Mesenchymal stem cell (in vitro differentiated cells and primary cell): ENCODE data around the gene TLE3.
A peak's percentile ranks its signal among the peaks of the same experiment; 100 is the strongest.

Experiments used
- small RNA-seq: library from polyadenylated mRNA; stranded (forward); fragments of <200 nt; extraction: miRNeasy Mini kit (QIAGEN cat#:217004); gene quantifications from one replicate; pipeline ENCODE3, GENCODE V24; 2013; ENCODE audit warnings: low read depth

TLE3 gene

Small RNAs within 50 kb of the gene (small RNA-seq; reads per million reads assigned to genes)
- 51.2 reads per million, percentile 90 among the genes with 10 or more reads in this experiment for gene MIR629
